Upper lobe of right lung (tissue), 1 donor: ENCODE data around the gene GON7. TPM values are rescaled to one million over a fixed set of nuclear protein-coding genes. Genes with fewer than 3 reads are reported as not detected.

ENCODE experiments used
- ATAC-seq: fragments of 200-7000 bp; cut with Tn5 transposase; one replicate; pipeline ENCODE4 v1.9.1; 2020; ENCODE audit warnings: mild to moderate bottlenecking, moderate library complexity
- DNase-seq: peaks from one replicate; pipeline ENCODE4 v3.0.0-alpha.2; 2020
- H3K27ac ChIP-seq: fragments of 200-600 bp; one replicate; pipeline ENCODE4 v1.8.0; 2022
- H3K27me3 ChIP-seq: fragments of 200-600 bp; one replicate; pipeline ENCODE4 v1.8.0; 2022; ENCODE audit warnings: mild to moderate bottlenecking
- H3K36me3 ChIP-seq: fragments of 200-600 bp; one replicate; pipeline ENCODE4 v1.8.0; 2022
- H3K4me1 ChIP-seq: fragments of 200-600 bp; one replicate; pipeline ENCODE4 v1.8.0; 2022
- H3K4me3 ChIP-seq: fragments of 200-600 bp; one replicate; pipeline ENCODE4 v1.8.0; 2022; ENCODE audit warnings: mild to moderate bottlenecking
- H3K9me3 ChIP-seq: fragments of 200-600 bp; one replicate; pipeline ENCODE4 v1.8.0; 2022
- CTCF ChIP-seq: fragments of 200-600 bp; IDR thresholded peaks from one replicate; pipeline ENCODE4 v1.8.0; 2022; ENCODE audit warnings: antibody characterized with exemption
- intact Hi-C: fragments of 100-400 bp; cut with DNase I; formaldehyde crosslinking; loops from one replicate; pipeline ENCODE4 v1.11.0; 2022
- total RNA-seq: library from RNA; stranded (reverse); fragmentation: NEBNext Ultra II Directional; extraction: Animal tissue kit (Norgen Biotek cat#: 25700); gene quantifications from one replicate; pipeline ENCODE4 v1.2.1, GENCODE V29; 2021
- donor health status: DM: no; HTN: yes; CAD: no; lungs with severe emphysema.

GON7 gene
- total RNA-seq, 1 donor from 2014 or later, result 10.5 TPM

GRCh38 chr14:93155667-93156066 lies 51.2 kb downstream of the GON7 start:
- no peak for TF ChIP-seq CTCF
- Histone ChIP-seq H3K4me3 (no peak overlapping the region), H3K4me1 (no peaks in the 10 kb centered on the region), H3K27ac (no peak overlapping the region), H3K9me3 (no peaks in the 10 kb centered on the region), H3K36me3 (no peaks in the 10 kb centered on the region), H3K27me3 (no peaks in the 10 kb centered on the region)
- no peak for DNase-seq
- ATAC-seq, result no peak
- intact Hi-C loops, result no loop called here

GRCh38 chr14:93153121-93153520 lies 53.7 kb downstream of the GON7 start:
- no peak for DNase-seq
- ATAC-seq, result no peak
- Histone ChIP-seq H3K27me3 (no peaks in the 10 kb centered on the region), H3K27ac (no peak overlapping the region), H3K36me3 (no peaks in the 10 kb centered on the region), H3K4me1 (no peaks in the 10 kb centered on the region), H3K4me3 (no peak overlapping the region), H3K9me3 (no peaks in the 10 kb centered on the region)
- intact Hi-C loops, result no loop called here
- no peak for TF ChIP-seq CTCF

Other genes starting within 250 kb of the GON7 start
- 96.9 TPM for gene ITPK1, start 91.1 kb downstream of the GON7 start, total RNA-seq
- 34.2 TPM for gene MOAP1, start 22.2 kb downstream of the GON7 start, total RNA-seq
- gene LYSET, start 21.7 kb downstream of the GON7 start, total RNA-seq, result 33.0 TPM
- gene UBR7, start 191 bp upstream of the GON7 start, total RNA-seq, result 13.8 TPM
- 38.2 TPM for gene BTBD7, start 126.0 kb upstream of the GON7 start, total RNA-seq
- gene COX8C, start 140.1 kb upstream of the GON7 start, total RNA-seq, result not detected
- 0.09 TPM for gene UNC79, start 223.9 kb upstream of the GON7 start, total RNA-seq